Measurements from ENCODE around the gene MS4A10. TPM values are rescaled to one million over a fixed set of nuclear protein-coding genes. Genes with fewer than 3 reads are reported as not detected.
"Not testable (repeated sequence)": the region's sequence is repeated elsewhere in the genome, so short reads cannot be mapped to it uniquely, and the experiment has no call there.

MS4A10 gene
- total and polyA plus RNA-seq, 2 experiments from 2014 or later, result not detected

GRCh38 chr11:60823745-60824306, 38.7 kb downstream of the MS4A10 start:
- H3K36me3 ChIP-seq (ENCODE audit: insufficient read depth); H3K4me1 ChIP-seq (ENCODE audit: insufficient read depth); H4K20me1 ChIP-seq (replicated peaks; ENCODE audit: insufficient read depth); H3K36me3 Mint-ChIP-seq (ENCODE audit: low read depth); H3F3A ChIP-seq (replicated peaks; ENCODE audit: low read depth); H3K79me2 ChIP-seq (replicated peaks; ENCODE audit: insufficient read depth); H3K27ac ChIP-seq (ENCODE audit: low read depth); H3K9me3 Mint-ChIP-seq; ATAC-seq; H3K27me3 ChIP-seq (ENCODE audit: insufficient read depth); DNase-seq (ENCODE audit: low spot score); H3K4me3 Mint-ChIP-seq; H3K4me2 ChIP-seq; H3K4me1 Mint-ChIP-seq; H3K4me3 ChIP-seq; H3K27ac Mint-ChIP-seq; H3K27me3 Mint-ChIP-seq (ENCODE audit: insufficient read depth, low read depth, poor library complexity); H3K9me2 ChIP-seq (ENCODE audit: insufficient read depth); H2AFZ ChIP-seq: not testable (repeated sequence)

GRCh38 chr11:60825118-60825517, 40.0 kb downstream of the MS4A10 start:
- H3F3A ChIP-seq (replicated peaks; ENCODE audit: low read depth), result no peaks in the 10 kb centered on the region
- no peak overlapping the region for H3K4me2 ChIP-seq
- H3K4me1 ChIP-seq (ENCODE audit: insufficient read depth), result no peaks in the 10 kb centered on the region
- no peaks in the 10 kb centered on the region for H3K4me1 Mint-ChIP-seq
- no peaks in the 10 kb centered on the region for H3K27me3 ChIP-seq (ENCODE audit: insufficient read depth)
- no peak overlapping the region for H3K27ac ChIP-seq (ENCODE audit: low read depth)
- no peaks in the 10 kb centered on the region for H3K36me3 Mint-ChIP-seq (ENCODE audit: low read depth)
- no peak overlapping the region for H3K4me3 Mint-ChIP-seq
- no peak overlapping the region for H3K4me3 ChIP-seq
- H3K27me3 Mint-ChIP-seq (ENCODE audit: insufficient read depth, low read depth, poor library complexity), result no peaks in the 10 kb centered on the region
- ATAC-seq (no peak), DNase-seq (ENCODE audit: low spot score) (no peak)
- no peaks in the 10 kb centered on the region for H4K20me1 ChIP-seq (replicated peaks; ENCODE audit: insufficient read depth)
- no peak overlapping the region for H2AFZ ChIP-seq
- no peak for TF ChIP-seq EZH2phosphoT487 (IDR thresholded peaks at IDR 0.05; ENCODE audit: unreplicated experiment)
- TF ChIP-seq JUNB (IDR thresholded peaks at IDR 0.05; ENCODE audit: unreplicated experiment), result no peak
- no peak for TF ChIP-seq STAT1 (IDR thresholded peaks at IDR 0.05; ENCODE audit: unreplicated experiment)
- TF ChIP-seq ZNF114 (CRISPR knock-in tag; IDR thresholded peaks at IDR 0.05), result no peak
- TF ChIP-seq EZH2 (IDR thresholded peaks at IDR 0.05; ENCODE audit: low read depth, unreplicated experiment), result no peak
- TF ChIP-seq, protein P1, sequence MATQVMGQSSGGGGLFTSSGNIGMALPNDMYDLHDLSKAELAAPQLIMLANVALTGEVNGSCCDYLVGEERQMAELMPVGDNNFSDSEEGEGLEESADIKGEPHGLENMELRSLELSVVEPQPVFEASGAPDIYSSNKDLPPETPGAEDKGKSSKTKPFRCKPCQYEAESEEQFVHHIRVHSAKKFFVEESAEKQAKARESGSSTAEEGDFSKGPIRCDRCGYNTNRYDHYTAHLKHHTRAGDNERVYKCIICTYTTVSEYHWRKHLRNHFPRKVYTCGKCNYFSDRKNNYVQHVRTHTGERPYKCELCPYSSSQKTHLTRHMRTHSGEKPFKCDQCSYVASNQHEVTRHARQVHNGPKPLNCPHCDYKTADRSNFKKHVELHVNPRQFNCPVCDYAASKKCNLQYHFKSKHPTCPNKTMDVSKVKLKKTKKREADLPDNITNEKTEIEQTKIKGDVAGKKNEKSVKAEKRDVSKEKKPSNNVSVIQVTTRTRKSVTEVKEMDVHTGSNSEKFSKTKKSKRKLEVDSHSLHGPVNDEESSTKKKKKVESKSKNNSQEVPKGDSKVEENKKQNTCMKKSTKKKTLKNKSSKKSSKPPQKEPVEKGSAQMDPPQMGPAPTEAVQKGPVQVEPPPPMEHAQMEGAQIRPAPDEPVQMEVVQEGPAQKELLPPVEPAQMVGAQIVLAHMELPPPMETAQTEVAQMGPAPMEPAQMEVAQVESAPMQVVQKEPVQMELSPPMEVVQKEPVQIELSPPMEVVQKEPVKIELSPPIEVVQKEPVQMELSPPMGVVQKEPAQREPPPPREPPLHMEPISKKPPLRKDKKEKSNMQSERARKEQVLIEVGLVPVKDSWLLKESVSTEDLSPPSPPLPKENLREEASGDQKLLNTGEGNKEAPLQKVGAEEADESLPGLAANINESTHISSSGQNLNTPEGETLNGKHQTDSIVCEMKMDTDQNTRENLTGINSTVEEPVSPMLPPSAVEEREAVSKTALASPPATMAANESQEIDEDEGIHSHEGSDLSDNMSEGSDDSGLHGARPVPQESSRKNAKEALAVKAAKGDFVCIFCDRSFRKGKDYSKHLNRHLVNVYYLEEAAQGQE (IDR thresholded peaks at IDR 0.05; ENCODE audit: unreplicated experiment), result no peak
- no peak overlapping the region for H3K27ac Mint-ChIP-seq
- no peaks in the 10 kb centered on the region for H3K9me3 Mint-ChIP-seq
- H3K9me2 ChIP-seq (ENCODE audit: insufficient read depth), result no peaks in the 10 kb centered on the region
- no peaks in the 10 kb centered on the region for H3K79me2 ChIP-seq (replicated peaks; ENCODE audit: insufficient read depth)
- H3K36me3 ChIP-seq (ENCODE audit: insufficient read depth), result no peaks in the 10 kb centered on the region

- Histone ChIP-seq H3F3A (replicated peaks; ENCODE audit: low read depth) (no peaks in the 10 kb centered on the region), H3K4me1 (ENCODE audit: insufficient read depth) (no peaks in the 10 kb centered on the region; the same call in 1 of the 2 replicates), H3K36me3 (ENCODE audit: insufficient read depth) (no peaks in the 10 kb centered on the region), H3K79me2 (replicated peaks; ENCODE audit: insufficient read depth) (no peaks in the 10 kb centered on the region), H3K27me3 (ENCODE audit: insufficient read depth) (no peaks in the 10 kb centered on the region), H3K27ac (ENCODE audit: low read depth) (no peak overlapping the region), H4K20me1 (replicated peaks; ENCODE audit: insufficient read depth) (no peaks in the 10 kb centered on the region), H3K4me2 (no peak overlapping the region), H2AFZ (no peak overlapping the region), H3K9me2 (ENCODE audit: insufficient read depth) (no peaks in the 10 kb centered on the region), H3K4me3 (no peak overlapping the region)
- no peak overlapping the region for H3K4me3 Mint-ChIP-seq
- DNase-seq (ENCODE audit: low spot score) (no peak), ATAC-seq (no peak)
- no peaks in the 10 kb centered on the region for H3K9me3 Mint-ChIP-seq
- H3K36me3 Mint-ChIP-seq (ENCODE audit: low read depth), result no peaks in the 10 kb centered on the region
- H3K27ac Mint-ChIP-seq, result no peak overlapping the region
- no peaks in the 10 kb centered on the region for H3K27me3 Mint-ChIP-seq (ENCODE audit: insufficient read depth, low read depth, poor library complexity)
- H3K4me1 Mint-ChIP-seq, result no peaks in the 10 kb centered on the region
- TF ChIP-seq CREB1 (CRISPR knock-in tag; IDR thresholded peaks at IDR 0.05; ENCODE audit: low read depth), result no peak
- no peak for TF ChIP-seq NANOG (IDR thresholded peaks at IDR 0.05; ENCODE audit: borderline replicate concordance)
- TF ChIP-seq, protein P2, sequence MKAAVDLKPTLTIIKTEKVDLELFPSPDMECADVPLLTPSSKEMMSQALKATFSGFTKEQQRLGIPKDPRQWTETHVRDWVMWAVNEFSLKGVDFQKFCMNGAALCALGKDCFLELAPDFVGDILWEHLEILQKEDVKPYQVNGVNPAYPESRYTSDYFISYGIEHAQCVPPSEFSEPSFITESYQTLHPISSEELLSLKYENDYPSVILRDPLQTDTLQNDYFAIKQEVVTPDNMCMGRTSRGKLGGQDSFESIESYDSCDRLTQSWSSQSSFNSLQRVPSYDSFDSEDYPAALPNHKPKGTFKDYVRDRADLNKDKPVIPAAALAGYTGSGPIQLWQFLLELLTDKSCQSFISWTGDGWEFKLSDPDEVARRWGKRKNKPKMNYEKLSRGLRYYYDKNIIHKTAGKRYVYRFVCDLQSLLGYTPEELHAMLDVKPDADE (IDR thresholded peaks at IDR 0.05), result no peak
- TF ChIP-seq, protein P1 (IDR thresholded peaks at IDR 0.05; ENCODE audit: unreplicated experiment), result no peak
Measured at GRCh38 chr11:60825790-60826189, 40.7 kb downstream of the MS4A10 start.

Measured in GM23338 (cell line).